Activated T-helper 1 cell treated with anti-CD3 and anti-CD28 coated beads, Interleukin-12 subunit alpha, Interleukin-12 subunit beta, Interleukin-2, Interleukin-4 antibody, amounts not matched to agents 30 ng/mL and 10 ng/mL and 1 ng/mL, durations not matched to agents 14 hours and 24 hours and 36 hours (primary cell): Measurements from ENCODE around the gene JKAMP. TPM values are rescaled to one million over a fixed set of nuclear protein-coding genes. Genes with fewer than 3 reads are reported as not detected.

Experiments used
- DNase-seq: peaks from one replicate; pipeline ENCODE4 v3.0.0; 2021; ENCODE audit warnings: low spot score
- H3K27ac Mint-ChIP-seq: one replicate; pipeline ENCODE4 v1.8.0; 2021; ENCODE audit warnings: mild to moderate bottlenecking, mixed read lengths
- H3K27me3 Mint-ChIP-seq: one replicate; pipeline ENCODE4 v1.8.0; 2022; ENCODE audit warnings: mild to moderate bottlenecking, moderate library complexity, mixed read lengths; ENCODE audit not compliant: insufficient read depth
- H3K36me3 Mint-ChIP-seq: one replicate; pipeline ENCODE4 v1.8.0; 2021; ENCODE audit warnings: low read depth, mixed read lengths
- H3K4me1 Mint-ChIP-seq: one replicate; pipeline ENCODE4 v1.8.0; 2021; ENCODE audit warnings: low read depth, mixed read lengths
- H3K4me3 Mint-ChIP-seq: one replicate; pipeline ENCODE4 v1.8.0; 2021; ENCODE audit warnings: mild to moderate bottlenecking, moderate library complexity, mixed read lengths
- H3K9me3 Mint-ChIP-seq: one replicate; pipeline ENCODE4 v1.8.0; 2021; ENCODE audit warnings: mixed read lengths
- intact Hi-C: fragments of 100-400 bp; cut with micrococcal nuclease; formaldehyde crosslinking; loops from one replicate; pipeline ENCODE4 v1.15.1; 2024
- total RNA-seq: library from RNA; stranded (reverse); gene quantifications from 2 replicates; pipeline ENCODE4 v1.2.3, GENCODE V29; 2022

Gene JKAMP
- total RNA-seq, 1 donor from 2014 or later: 28.8 TPM

GRCh38 chr14:59484639-59485175 is 390 bp downstream of the JKAMP start:
- Mint-ChIP-seq H3K27me3 (no peaks in the 10 kb centered on the region), H3K27ac (peak overlapping the region; percentile 90), H3K36me3 (peaks cover 25% of the 10 kb centered on the region), H3K9me3 (no peaks in the 10 kb centered on the region), H3K4me1 (peaks cover 67% of the 10 kb centered on the region), H3K4me3 (peak overlapping the region; percentile 94)
- no peak for DNase-seq
- intact Hi-C loops: loop anchor here (1.0 to 5.0 kb wide), 11 partner anchors 19 to 1284 kb away; partner anchors contain the start of genes ACTR10, ARID4A, CCDC175 and DAAM1

- H3K9me3 Mint-ChIP-seq: no peaks in the 10 kb centered on the region
- no peak overlapping the region for H3K27ac Mint-ChIP-seq
- intact Hi-C loops: no loop called here
- H3K4me3 Mint-ChIP-seq: no peak overlapping the region
- no peak for DNase-seq
- peaks cover 49% of the 10 kb centered on the region for H3K36me3 Mint-ChIP-seq
- no peaks in the 10 kb centered on the region for H3K27me3 Mint-ChIP-seq
- peaks cover 43% of the 10 kb centered on the region for H3K4me1 Mint-ChIP-seq
Observed at GRCh38 chr14:59490756-59491155, 6.4 kb downstream of the JKAMP start.

GRCh38 chr14:59492384-59492783 is 8.1 kb downstream of the JKAMP start:
- H3K36me3 Mint-ChIP-seq: peaks cover 49% of the 10 kb centered on the region
- no peaks in the 10 kb centered on the region for H3K9me3 Mint-ChIP-seq
- no peaks in the 10 kb centered on the region for H3K27me3 Mint-ChIP-seq
- no peak for DNase-seq
- intact Hi-C loops: no loop called here
- H3K4me1 Mint-ChIP-seq: peaks cover 37% of the 10 kb centered on the region
- no peak overlapping the region for H3K4me3 Mint-ChIP-seq
- H3K27ac Mint-ChIP-seq: no peak overlapping the region

- peaks cover 21% of the 10 kb centered on the region for H3K36me3 Mint-ChIP-seq
- no peaks in the 10 kb centered on the region for H3K27me3 Mint-ChIP-seq
- no peak overlapping the region for H3K27ac Mint-ChIP-seq
- H3K9me3 Mint-ChIP-seq: no peaks in the 10 kb centered on the region
- H3K4me3 Mint-ChIP-seq: no peak overlapping the region
- intact Hi-C loops: no loop called here
- no peak for DNase-seq
- peaks cover 10% of the 10 kb centered on the region for H3K4me1 Mint-ChIP-seq
Observed at GRCh38 chr14:59500732-59501131, 16.4 kb downstream of the JKAMP start.

- H3K27ac Mint-ChIP-seq: no peak overlapping the region
- intact Hi-C loops: no loop called here
- DNase-seq: no peak
- H3K9me3 Mint-ChIP-seq: no peaks in the 10 kb centered on the region
- H3K27me3 Mint-ChIP-seq: no peaks in the 10 kb centered on the region
- H3K4me3 Mint-ChIP-seq: no peak overlapping the region
- H3K4me1 Mint-ChIP-seq: peaks cover 4% of the 10 kb centered on the region
- peaks cover 17% of the 10 kb centered on the region for H3K36me3 Mint-ChIP-seq
Observed at GRCh38 chr14:59503256-59503655, 18.9 kb downstream of the JKAMP start.

- intact Hi-C loops: loop anchor here (1.0 kb wide), 3 partner anchors 69 to 677 kb away; partner anchors contain the start of gene CCDC175
- DNase-seq: peak; percentile 34
- peaks cover 6% of the 10 kb centered on the region for H3K27me3 Mint-ChIP-seq
- H3K36me3 Mint-ChIP-seq: peaks cover 9% of the 10 kb centered on the region
- no peak overlapping the region for H3K4me3 Mint-ChIP-seq
- no peak overlapping the region for H3K27ac Mint-ChIP-seq
- H3K9me3 Mint-ChIP-seq: no peaks in the 10 kb centered on the region
- peaks cover 4% of the 10 kb centered on the region for H3K4me1 Mint-ChIP-seq
Observed at GRCh38 chr14:59507063-59507751, 22.9 kb downstream of the JKAMP start.

- no peak for DNase-seq
- Mint-ChIP-seq H3K9me3 (no peaks in the 10 kb centered on the region), H3K4me3 (no peak overlapping the region), H3K4me1 (peaks cover 4% of the 10 kb centered on the region), H3K36me3 (peaks cover 5% of the 10 kb centered on the region), H3K27ac (no peak overlapping the region), H3K27me3 (peaks cover 6% of the 10 kb centered on the region)
- intact Hi-C loops: loop anchor here (1.0 kb wide), 3 partner anchors 69 to 677 kb away; partner anchors contain the start of gene CCDC175
Observed at GRCh38 chr14:59507752-59508103, 23.4 kb downstream of the JKAMP start.

- DNase-seq: no peak
- Mint-ChIP-seq H3K9me3 (no peaks in the 10 kb centered on the region), H3K27me3 (peaks cover 6% of the 10 kb centered on the region), H3K4me3 (no peak overlapping the region), H3K27ac (no peak overlapping the region), H3K4me1 (peaks cover 4% of the 10 kb centered on the region), H3K36me3 (peaks cover 4% of the 10 kb centered on the region)
- intact Hi-C loops: no loop called here
Observed at GRCh38 chr14:59509101-59509500, 24.8 kb downstream of the JKAMP start.

- H3K9me3 Mint-ChIP-seq: no peaks in the 10 kb centered on the region
- no peaks in the 10 kb centered on the region for H3K4me1 Mint-ChIP-seq
- intact Hi-C loops: no loop called here
- H3K4me3 Mint-ChIP-seq: no peak overlapping the region
- DNase-seq: no peak
- peaks cover 9% of the 10 kb centered on the region for H3K27me3 Mint-ChIP-seq
- H3K36me3 Mint-ChIP-seq: peaks cover 2% of the 10 kb centered on the region
- H3K27ac Mint-ChIP-seq: no peak overlapping the region
Observed at GRCh38 chr14:59510001-59510400, 25.7 kb downstream of the JKAMP start.

GRCh38 chr14:59510966-59511365 is 26.6 kb downstream of the JKAMP start:
- intact Hi-C loops: no loop called here
- DNase-seq: no peak
- H3K27me3 Mint-ChIP-seq: peaks cover 10% of the 10 kb centered on the region
- no peak overlapping the region for H3K27ac Mint-ChIP-seq
- H3K4me1 Mint-ChIP-seq: no peaks in the 10 kb centered on the region
- H3K36me3 Mint-ChIP-seq: peaks cover 2% of the 10 kb centered on the region
- no peak overlapping the region for H3K4me3 Mint-ChIP-seq
- H3K9me3 Mint-ChIP-seq: no peaks in the 10 kb centered on the region

GRCh38 chr14:59511916-59512575 is 27.7 kb downstream of the JKAMP start:
- Mint-ChIP-seq H3K27ac (no peak overlapping the region), H3K36me3 (peaks cover 1% of the 10 kb centered on the region), H3K4me3 (no peak overlapping the region), H3K27me3 (peaks cover 13% of the 10 kb centered on the region), H3K4me1 (no peaks in the 10 kb centered on the region), H3K9me3 (no peaks in the 10 kb centered on the region)
- intact Hi-C loops: no loop called here
- DNase-seq: no peak

GRCh38 chr14:59520224-59520623 is 35.9 kb downstream of the JKAMP start:
- no peaks in the 10 kb centered on the region for H3K9me3 Mint-ChIP-seq
- DNase-seq: no peak
- H3K27me3 Mint-ChIP-seq: peaks cover 7% of the 10 kb centered on the region
- no peak overlapping the region for H3K4me3 Mint-ChIP-seq
- H3K4me1 Mint-ChIP-seq: no peaks in the 10 kb centered on the region
- H3K36me3 Mint-ChIP-seq: no peaks in the 10 kb centered on the region
- intact Hi-C loops: no loop called here
- no peak overlapping the region for H3K27ac Mint-ChIP-seq

GRCh38 chr14:59529189-59529588 is 44.9 kb downstream of the JKAMP start:
- Mint-ChIP-seq H3K36me3 (no peaks in the 10 kb centered on the region), H3K4me3 (no peak overlapping the region), H3K27ac (no peak overlapping the region), H3K9me3 (no peaks in the 10 kb centered on the region), H3K4me1 (no peaks in the 10 kb centered on the region), H3K27me3 (peaks cover 18% of the 10 kb centered on the region)
- DNase-seq: no peak
- intact Hi-C loops: no loop called here
